HepG2 (cell line): ENCODE data around the gene CAMK2N2. TPM values are rescaled to one million over a fixed set of nuclear protein-coding genes. Genes with fewer than 3 reads are reported as not detected.

Source experiments
- ARNT ChIP-seq: fragments of 450-650 bp; IDR thresholded peaks from 2 replicates; pipeline ENCODE4 v1.6.1; 2017
- ASH2L ChIP-seq: fragments of 300-600, 200-600 bp; sonication (generic); IDR thresholded peaks from 2 replicates; pipeline ENCODE4 v1.7.0; 2017; ENCODE audit warnings: low read depth, mild to moderate bottlenecking, moderate library complexity, mixed read lengths, low read length; ENCODE audit not compliant: insufficient read length
- BHLHE40 ChIP-seq: IDR thresholded peaks from 2 replicates; pipeline ENCODE4 v1.6.1; 2011; ENCODE audit warnings: low read length, improper control_type of control experiment
- CCDC6 ChIP-seq: sonication (generic); formaldehyde crosslinking; IDR thresholded peaks from 2 replicates; pipeline ENCODE4 v1.8.1; 2022; ENCODE audit warnings: mild to moderate bottlenecking, missing genetic modification reagents, moderate library complexity
- EP300 ChIP-seq, 3 experiments: sonication (generic) in 1 of 3; formaldehyde crosslinking in 1 of 3; IDR thresholded peaks; 2 replicates each; pipeline versions ENCODE4 v1.5.1 to v1.6.1; 2011 to 2020; ENCODE audit warnings: low read depth in 2 of 3, low read length in 2 of 3, borderline replicate concordance in 1 of 3, improper control_type of control experiment in 1 of 3, mild to moderate bottlenecking in 1 of 3, missing genetic modification reagents in 1 of 3, moderate library complexity in 1 of 3
- FLYWCH1 ChIP-seq: sonication (generic); formaldehyde crosslinking; IDR thresholded peaks from 2 replicates; pipeline ENCODE4 v1.8.1; 2023; ENCODE audit warnings: mild to moderate bottlenecking, missing genetic modification reagents
- HNRNPLL ChIP-seq: fragments of 200-400 bp; formaldehyde crosslinking; IDR thresholded peaks from 2 replicates; pipeline ENCODE4 v1.6.1; 2017; ENCODE audit warnings: mild to moderate bottlenecking, low read depth, low read length; ENCODE audit not compliant: poor library complexity, severe bottlenecking
- NR2F6 ChIP-seq, 2 experiments: IDR thresholded peaks; 2 replicates each; pipeline ENCODE4 v1.6.1; 2016; ENCODE audit warnings: antibody characterized with exemption in 1 of 2, mild to moderate bottlenecking in 1 of 2
- PHF20 ChIP-seq: sonication (generic); formaldehyde crosslinking; IDR thresholded peaks from 2 replicates; pipeline ENCODE4 v1.5.0; 2020; ENCODE audit warnings: mild to moderate bottlenecking, missing genetic modification reagents
- RAD21 ChIP-seq: fragments of 450-650 bp; formaldehyde crosslinking; IDR thresholded peaks from 2 replicates; pipeline ENCODE4 v1.5.0; 2020; ENCODE audit warnings: mild to moderate bottlenecking
- REL ChIP-seq: sonication (generic); formaldehyde crosslinking; conservative IDR thresholded peaks from 2 replicates; pipeline ENCODE4 v1.8.0; 2022; ENCODE audit warnings: mild to moderate bottlenecking, missing genetic modification reagents, moderate library complexity
- SOX13 ChIP-seq, 3 experiments: fragments of 450-650 bp in 1 of 3; sonication (generic) in 1 of 3; formaldehyde crosslinking in 1 of 3; IDR thresholded peaks in 2 of 3; conservative IDR thresholded peaks in 1 of 3; 2 replicates each; pipeline versions ENCODE4 v1.5.0 to v1.6.1; 2016 to 2020; ENCODE audit warnings: antibody characterized with exemption in 1 of 3, mild to moderate bottlenecking in 1 of 3, missing compliant biosample characterization in 1 of 3, missing genetic modification reagents in 1 of 3, moderate library complexity in 1 of 3
- TBL1XR1 ChIP-seq: fragments of 150-350 bp; IDR thresholded peaks from 2 replicates; pipeline ENCODE4 v1.6.1; 2014; ENCODE audit warnings: borderline replicate concordance, low read length; ENCODE audit not compliant: partially characterized antibody
- TSC22D2 ChIP-seq: sonication (generic); formaldehyde crosslinking; IDR thresholded peaks from 2 replicates; pipeline ENCODE4 v1.5.1; 2020; ENCODE audit warnings: missing genetic modification reagents, mild to moderate bottlenecking, borderline replicate concordance
- ZFYVE20 ChIP-seq: sonication (generic); formaldehyde crosslinking; IDR thresholded peaks from 2 replicates; pipeline ENCODE4 v1.8.0; 2023; ENCODE audit warnings: low read depth, mild to moderate bottlenecking, moderate library complexity, missing genetic modification reagents, borderline replicate concordance
- ZMAT3 ChIP-seq: sonication (generic); formaldehyde crosslinking; conservative IDR thresholded peaks from 2 replicates; pipeline ENCODE4 v1.7.0; 2021; ENCODE audit warnings: missing genetic modification reagents
- ZNF234 ChIP-seq: sonication (generic); formaldehyde crosslinking; conservative IDR thresholded peaks from 2 replicates; pipeline ENCODE4 v1.5.1; 2020; ENCODE audit warnings: mild to moderate bottlenecking, missing genetic modification reagents
- ZNF776 ChIP-seq: sonication (generic); formaldehyde crosslinking; IDR thresholded peaks from 2 replicates; pipeline ENCODE4 v1.4.0; 2020; ENCODE audit warnings: mild to moderate bottlenecking, missing genetic modification reagents
- ZNF883 ChIP-seq: sonication (generic); formaldehyde crosslinking; IDR thresholded peaks from 2 replicates; pipeline ENCODE4 v1.5.1; 2020; ENCODE audit warnings: mild to moderate bottlenecking, missing genetic modification reagents; ENCODE audit errors: not compliant biosample characterization
- polyA plus RNA-seq, 8 experiments: library from polyadenylated mRNA; depleted of rRNA in 3 of 8; stranded (reverse) in 7 of 8; unstranded in 1 of 8; fragments of >200 nt; fragmentation: Illumina TruSeq in 4 of 8; extraction: Trizol in 4 of 8; gene quantifications; 2 replicates each; pipeline versions ENCODE4 v1.2.1 to v1.2.3, GENCODE V29; 2011 to 2016; ENCODE audit warnings: low read depth in 4 of 8, missing spikeins in 1 of 8, mixed read lengths in 1 of 8; ENCODE audit not compliant: insufficient read depth in 1 of 8
- total RNA-seq, 5 experiments: library from RNA; depleted of rRNA; stranded (reverse); fragments of >200 nt; fragmentation: Illumina TruSeq; extraction: Trizol; gene quantifications; 2 replicates each; pipeline ENCODE4 v1.2.3, GENCODE V29; 2016; ENCODE audit warnings: low read depth in 1 of 5
- TF ChIP-seq, protein P1 (sequence below): IDR thresholded peaks from 2 replicates; pipeline ENCODE4 v1.6.1; 2018; ENCODE audit warnings: missing genetic modification reagents
- TF ChIP-seq, protein P2 (sequence below): sonication (generic); formaldehyde crosslinking; IDR thresholded peaks from 2 replicates; pipeline ENCODE4 v1.8.0; 2022; ENCODE audit warnings: missing genetic modification reagents, mild to moderate bottlenecking, borderline replicate concordance
- TF ChIP-seq, protein P3 (sequence below): IDR thresholded peaks from 2 replicates; pipeline ENCODE4 v1.6.1; 2012; ENCODE audit warnings: inconsistent platforms
- TF ChIP-seq, protein P4 (sequence below): sonication (generic); formaldehyde crosslinking; IDR thresholded peaks from 2 replicates; pipeline ENCODE4 v1.5.1; 2020; ENCODE audit warnings: mild to moderate bottlenecking, missing genetic modification reagents

Gene CAMK2N2
- total and polyA plus RNA-seq, 2 of the 13 experiments (the other 11 are each of a cell fraction or from before 2014, with no cell fraction given) = 0.12 to 0.27 TPM

DNA sequence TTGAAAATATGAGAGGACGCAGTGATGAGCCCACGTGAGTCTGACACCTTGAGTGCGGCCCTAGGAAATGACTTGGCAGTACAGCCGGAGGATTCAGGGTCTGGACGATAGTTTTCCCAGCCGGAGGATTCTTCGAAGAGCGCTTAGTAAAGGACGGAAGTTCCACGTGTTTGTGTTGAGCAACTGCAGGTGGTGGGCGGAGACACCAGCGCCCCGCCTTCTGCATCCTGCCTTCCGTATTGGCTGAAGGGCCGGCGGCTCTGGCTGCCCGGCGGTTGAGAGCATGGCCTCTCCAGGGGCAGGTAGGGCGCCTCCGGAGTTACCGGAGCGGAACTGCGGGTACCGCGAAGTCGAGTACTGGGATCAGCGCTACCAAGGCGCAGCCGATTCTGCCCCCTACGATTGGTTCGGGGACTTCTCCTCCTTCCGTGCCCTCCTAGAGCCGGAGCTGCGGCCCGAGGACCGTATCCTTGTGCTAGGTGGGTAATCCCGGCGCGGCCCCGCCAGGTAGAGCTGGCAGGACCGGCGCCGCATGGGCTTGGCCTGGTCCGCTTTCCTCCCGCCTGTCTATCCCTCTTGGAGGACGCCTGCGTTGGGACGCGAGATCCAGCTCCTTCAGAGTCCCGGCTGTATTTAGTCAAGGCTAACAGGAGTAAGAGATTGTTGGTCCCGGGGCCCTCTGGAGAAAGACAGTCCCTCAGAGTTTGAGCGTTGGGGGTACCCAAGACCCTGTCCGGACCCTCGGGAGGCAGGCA lies 11.8 kb downstream of the CAMK2N2 start, which contains the start of gene EEF1AKMT4 (continued):
- TF ChIP-seq, protein P1, sequence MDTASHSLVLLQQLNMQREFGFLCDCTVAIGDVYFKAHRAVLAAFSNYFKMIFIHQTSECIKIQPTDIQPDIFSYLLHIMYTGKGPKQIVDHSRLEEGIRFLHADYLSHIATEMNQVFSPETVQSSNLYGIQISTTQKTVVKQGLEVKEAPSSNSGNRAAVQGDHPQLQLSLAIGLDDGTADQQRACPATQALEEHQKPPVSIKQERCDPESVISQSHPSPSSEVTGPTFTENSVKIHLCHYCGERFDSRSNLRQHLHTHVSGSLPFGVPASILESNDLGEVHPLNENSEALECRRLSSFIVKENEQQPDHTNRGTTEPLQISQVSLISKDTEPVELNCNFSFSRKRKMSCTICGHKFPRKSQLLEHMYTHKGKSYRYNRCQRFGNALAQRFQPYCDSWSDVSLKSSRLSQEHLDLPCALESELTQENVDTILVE (CRISPR knock-in tag) = peak; percentile 69
- peak; percentile 40; the same call in 1 of the 2 replicates for TF ChIP-seq PHF20 (CRISPR knock-in tag)
- TF ChIP-seq ARNT = no peak
- no peak for TF ChIP-seq NR2F6 (IDR thresholded peaks at IDR 0.05)
- TF ChIP-seq NR2F6 (CRISPR knock-in tag; IDR thresholded peaks at IDR 0.05) = peak; percentile 35; the same call in 1 of the 2 replicates
- TF ChIP-seq ZFYVE20 (CRISPR knock-in tag) = no peak
- TF ChIP-seq ASH2L = peak; percentile 28
- no peak for TF ChIP-seq TSC22D2 (CRISPR knock-in tag)
- TF ChIP-seq EP300 (IDR thresholded peaks at IDR 0.05; ENCODE audit: low read depth in 2 of 2, low read length in 2 of 2) = no peak
- no peak for TF ChIP-seq EP300 (CRISPR knock-in tag; IDR thresholded peaks at IDR 0.05; ENCODE audit: borderline replicate concordance)
- TF ChIP-seq RAD21 = peak; percentile 55; the same call in 1 of the 2 replicates
- TF ChIP-seq ZNF234 (CRISPR knock-in tag) = no peak
- TF ChIP-seq, protein P2, sequence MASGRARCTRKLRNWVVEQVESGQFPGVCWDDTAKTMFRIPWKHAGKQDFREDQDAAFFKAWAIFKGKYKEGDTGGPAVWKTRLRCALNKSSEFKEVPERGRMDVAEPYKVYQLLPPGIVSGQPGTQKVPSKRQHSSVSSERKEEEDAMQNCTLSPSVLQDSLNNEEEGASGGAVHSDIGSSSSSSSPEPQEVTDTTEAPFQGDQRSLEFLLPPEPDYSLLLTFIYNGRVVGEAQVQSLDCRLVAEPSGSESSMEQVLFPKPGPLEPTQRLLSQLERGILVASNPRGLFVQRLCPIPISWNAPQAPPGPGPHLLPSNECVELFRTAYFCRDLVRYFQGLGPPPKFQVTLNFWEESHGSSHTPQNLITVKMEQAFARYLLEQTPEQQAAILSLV (CRISPR knock-in tag) = peak; percentile 76; the same call in 1 of the 2 replicates
- TF ChIP-seq, protein P3, sequence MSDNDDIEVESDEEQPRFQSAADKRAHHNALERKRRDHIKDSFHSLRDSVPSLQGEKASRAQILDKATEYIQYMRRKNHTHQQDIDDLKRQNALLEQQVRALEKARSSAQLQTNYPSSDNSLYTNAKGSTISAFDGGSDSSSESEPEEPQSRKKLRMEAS = peak; percentile 99
- no peak for TF ChIP-seq SOX13 (IDR thresholded peaks at IDR 0.05)
- peak in 1 of 2 experiments; percentile 37; a peak in 1 of 4 replicates for TF ChIP-seq SOX13 (CRISPR knock-in tag; conservative IDR thresholded peaks at IDR 0.05 in 1 of 2, IDR thresholded peaks at IDR 0.05 in 1 of 2)
- TF ChIP-seq, protein P4, sequence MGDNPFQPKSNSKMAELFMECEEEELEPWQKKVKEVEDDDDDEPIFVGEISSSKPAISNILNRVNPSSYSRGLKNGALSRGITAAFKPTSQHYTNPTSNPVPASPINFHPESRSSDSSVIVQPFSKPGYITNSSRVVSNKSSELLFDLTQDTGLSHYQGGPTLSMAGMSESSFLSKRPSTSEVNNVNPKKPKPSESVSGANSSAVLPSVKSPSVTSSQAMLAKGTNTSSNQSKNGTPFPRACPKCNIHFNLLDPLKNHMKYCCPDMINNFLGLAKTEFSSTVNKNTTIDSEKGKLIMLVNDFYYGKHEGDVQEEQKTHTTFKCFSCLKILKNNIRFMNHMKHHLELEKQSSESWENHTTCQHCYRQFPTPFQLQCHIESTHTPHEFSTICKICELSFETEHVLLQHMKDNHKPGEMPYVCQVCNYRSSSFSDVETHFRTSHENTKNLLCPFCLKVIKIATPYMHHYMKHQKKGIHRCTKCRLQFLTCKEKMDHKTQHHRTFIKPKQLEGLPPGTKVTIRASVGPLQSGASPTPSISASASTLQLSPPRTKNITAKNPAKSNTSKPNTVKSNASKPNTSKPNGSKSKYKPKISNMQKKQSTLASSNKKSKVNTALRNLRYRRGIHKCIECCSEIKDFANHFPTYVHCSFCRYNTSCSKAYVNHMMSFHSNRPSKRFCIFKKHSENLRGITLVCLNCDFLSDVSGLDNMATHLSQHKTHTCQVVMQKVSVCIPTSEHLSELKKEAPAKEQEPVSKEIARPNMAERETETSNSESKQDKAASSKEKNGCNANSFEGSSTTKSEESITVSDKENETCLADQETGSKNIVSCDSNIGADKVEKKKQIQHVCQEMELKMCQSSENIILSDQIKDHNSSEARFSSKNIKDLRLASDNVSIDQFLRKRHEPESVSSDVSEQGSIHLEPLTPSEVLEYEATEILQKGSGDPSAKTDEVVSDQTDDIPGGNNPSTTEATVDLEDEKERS (CRISPR knock-in tag) = no peak
- no peak for TF ChIP-seq TBL1XR1
- no peak for TF ChIP-seq ZNF776
- peak; percentile 90 for TF ChIP-seq CCDC6 (CRISPR knock-in tag)
- no peak for TF ChIP-seq ZMAT3 (CRISPR knock-in tag)
- peak; percentile 85 for TF ChIP-seq BHLHE40
- no peak for TF ChIP-seq REL
- TF ChIP-seq ZNF883 = peak; percentile 61
- peak; percentile 99 for TF ChIP-seq HNRNPLL
- TF ChIP-seq FLYWCH1 (CRISPR knock-in tag) = no peak
